ENCODE measurements around the gene ALPP.

DNA sequence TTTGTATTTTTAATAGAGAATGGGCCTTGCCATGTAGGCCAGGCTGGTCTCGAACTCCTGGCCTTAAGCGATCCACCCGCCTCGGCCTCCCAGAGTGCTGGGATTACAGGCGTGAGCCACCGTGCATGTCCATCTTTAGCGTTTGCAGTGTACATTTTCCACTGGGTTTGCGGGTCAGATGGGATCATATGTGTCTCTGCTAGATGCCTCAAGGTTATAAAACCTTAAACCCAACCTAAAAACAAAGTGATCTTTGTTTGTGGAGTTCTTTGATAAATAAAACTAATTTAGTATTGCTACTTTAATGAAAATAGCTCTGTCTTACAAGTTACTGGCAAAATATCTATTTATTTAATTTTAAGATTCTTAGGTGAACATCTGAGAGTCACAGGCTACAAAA is 15.0 kb downstream of the ALPP start:
- TF ChIP-seq, protein P1, sequence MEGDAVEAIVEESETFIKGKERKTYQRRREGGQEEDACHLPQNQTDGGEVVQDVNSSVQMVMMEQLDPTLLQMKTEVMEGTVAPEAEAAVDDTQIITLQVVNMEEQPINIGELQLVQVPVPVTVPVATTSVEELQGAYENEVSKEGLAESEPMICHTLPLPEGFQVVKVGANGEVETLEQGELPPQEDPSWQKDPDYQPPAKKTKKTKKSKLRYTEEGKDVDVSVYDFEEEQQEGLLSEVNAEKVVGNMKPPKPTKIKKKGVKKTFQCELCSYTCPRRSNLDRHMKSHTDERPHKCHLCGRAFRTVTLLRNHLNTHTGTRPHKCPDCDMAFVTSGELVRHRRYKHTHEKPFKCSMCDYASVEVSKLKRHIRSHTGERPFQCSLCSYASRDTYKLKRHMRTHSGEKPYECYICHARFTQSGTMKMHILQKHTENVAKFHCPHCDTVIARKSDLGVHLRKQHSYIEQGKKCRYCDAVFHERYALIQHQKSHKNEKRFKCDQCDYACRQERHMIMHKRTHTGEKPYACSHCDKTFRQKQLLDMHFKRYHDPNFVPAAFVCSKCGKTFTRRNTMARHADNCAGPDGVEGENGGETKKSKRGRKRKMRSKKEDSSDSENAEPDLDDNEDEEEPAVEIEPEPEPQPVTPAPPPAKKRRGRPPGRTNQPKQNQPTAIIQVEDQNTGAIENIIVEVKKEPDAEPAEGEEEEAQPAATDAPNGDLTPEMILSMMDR (IDR thresholded peaks at IDR 0.05; ENCODE audit: borderline replicate concordance, extremely low read depth, low read length, poor library complexity, severe bottlenecking): no peak
- TF ChIP-seq EZH2 (IDR thresholded peaks at IDR 0.05; ENCODE audit: borderline replicate concordance, low read depth, low read length, severe bottlenecking): no peak
